ENCODE data around the gene PICK1.

Gene PICK1

DNA sequence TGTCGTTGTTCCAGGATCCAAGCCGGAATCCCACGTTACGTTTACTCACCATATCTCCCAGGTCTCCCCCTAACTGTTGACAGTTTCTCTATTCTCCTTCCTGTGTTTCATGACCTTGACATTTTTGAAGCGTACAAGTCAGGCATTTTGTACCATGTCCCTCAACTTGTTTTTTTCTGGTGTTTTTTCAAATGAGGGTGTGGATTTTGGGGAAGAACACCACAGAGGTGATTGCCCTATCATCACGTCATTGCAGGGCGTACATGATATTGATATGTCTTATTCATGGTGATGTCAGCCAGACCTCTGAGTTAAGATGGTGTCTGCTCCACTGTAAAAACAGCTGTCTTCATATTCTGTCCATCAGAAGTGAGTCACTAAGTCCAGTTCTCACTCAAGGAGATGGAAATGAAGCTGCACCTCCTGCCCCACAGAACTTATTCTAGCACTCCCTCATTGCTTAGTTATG is 44.6 kb upstream of the PICK1 start:
- no peak overlapping the region for H3K4me3 ChIP-seq (ENCODE audit: low read depth, low read length)
- ChIA-PET CTCF (interaction anchor here (0.6 to 1.7 kb wide), 3 partner anchors 39 to 460 kb away, joined by 3 to 5 read pairs (median 4); no protein-coding TSS in a partner anchor), POLR2A (no interaction called here)
- no peaks in the 10 kb centered on the region for H3K36me3 ChIP-seq (ENCODE audit: control insufficient read depth in 2 of 2, insufficient read depth in 1 of 2, low read length in 2 of 2)
- no peak overlapping the region for H3K27ac ChIP-seq (ENCODE audit: extremely low read depth, low read depth, low read length)
- H3K9me3 ChIP-seq (ENCODE audit: control insufficient read depth, insufficient read depth, low read depth, low read length): no peaks in the 10 kb centered on the region
- no peaks in the 10 kb centered on the region for H3K4me1 ChIP-seq (ENCODE audit: control insufficient read depth, insufficient read depth, low read length)
- TF ChIP-seq ZNF366 (tag by site-specific recombination; conservative IDR thresholded peaks at IDR 0.05): peak; percentile 58; the same call in 1 of the 2 replicates
- no peak for TF ChIP-seq ZNF544 (tag by site-specific recombination; IDR thresholded peaks at IDR 0.05)

DNA sequence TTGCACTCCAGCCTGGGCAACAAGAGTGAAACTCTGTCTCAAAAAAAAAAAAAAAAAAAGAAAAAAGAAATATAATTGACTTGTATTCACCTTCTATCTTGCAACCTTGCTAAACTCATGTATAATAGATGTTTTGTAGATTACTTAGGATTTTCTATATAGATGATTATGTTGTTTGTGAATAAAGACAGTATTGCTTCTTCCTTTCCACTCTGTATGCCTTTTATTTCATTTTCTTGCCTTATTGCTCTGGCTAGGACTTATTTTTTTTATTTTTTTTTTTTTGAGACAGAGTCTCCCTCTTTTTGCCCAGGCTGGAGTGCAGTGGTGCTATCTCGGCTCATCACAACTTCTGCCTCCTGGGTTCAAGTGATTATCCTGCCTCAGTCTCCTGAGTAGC is 43.1 kb upstream of the PICK1 start:
- no peaks in the 10 kb centered on the region for H3K36me3 ChIP-seq (ENCODE audit: control insufficient read depth in 2 of 2, insufficient read depth in 1 of 2, low read length in 2 of 2)
- ChIA-PET CTCF (interaction anchor here (0.9 kb wide), 1 partner anchor 17 kb away, joined by 3 read pairs; no protein-coding TSS in a partner anchor), POLR2A (no interaction called here)
- no peak overlapping the region for H3K27ac ChIP-seq (ENCODE audit: extremely low read depth, low read depth, low read length)
- H3K9me3 ChIP-seq (ENCODE audit: control insufficient read depth, insufficient read depth, low read depth, low read length): no peaks in the 10 kb centered on the region
- no peaks in the 10 kb centered on the region for H3K4me1 ChIP-seq (ENCODE audit: control insufficient read depth, insufficient read depth, low read length)
- H3K4me3 ChIP-seq (ENCODE audit: low read depth, low read length): no peak overlapping the region
- TF ChIP-seq ZNF473 (tag by site-specific recombination; IDR thresholded peaks at IDR 0.05) (no peak), ZFP69B (tag by site-specific recombination; IDR thresholded peaks at IDR 0.05) (no peak), ZSCAN23 (tag by site-specific recombination; IDR thresholded peaks at IDR 0.05) (no peak), ZNF561 (tag by site-specific recombination; IDR thresholded peaks at IDR 0.05; ENCODE audit: borderline replicate concordance) (no peak), RBAK (tag by site-specific recombination; IDR thresholded peaks at IDR 0.05) (no peak), ZNF426 (tag by site-specific recombination; IDR thresholded peaks at IDR 0.05) (no peak), ZNF394 (tag by site-specific recombination; IDR thresholded peaks at IDR 0.05; ENCODE audit: borderline replicate concordance) (no peak), MYNN (tag by site-specific recombination; IDR thresholded peaks at IDR 0.05; ENCODE audit: borderline replicate concordance) (no peak), ZNF544 (tag by site-specific recombination; IDR thresholded peaks at IDR 0.05) (no peak), KLF1 (tag by site-specific recombination; IDR thresholded peaks at IDR 0.05) (no peak), ZNF558 (tag by site-specific recombination; IDR thresholded peaks at IDR 0.05) (no peak), ZNF146 (tag by site-specific recombination; IDR thresholded peaks at IDR 0.05) (no peak), TCF7L2 (IDR thresholded peaks at IDR 0.05; ENCODE audit: borderline replicate concordance, low read depth, low read length) (no peak), ZNF830 (tag by site-specific recombination; IDR thresholded peaks at IDR 0.05; ENCODE audit: low read depth) (no peak), ZNF157 (tag by site-specific recombination; IDR thresholded peaks at IDR 0.05) (no peak)
- TF ChIP-seq, protein P1, sequence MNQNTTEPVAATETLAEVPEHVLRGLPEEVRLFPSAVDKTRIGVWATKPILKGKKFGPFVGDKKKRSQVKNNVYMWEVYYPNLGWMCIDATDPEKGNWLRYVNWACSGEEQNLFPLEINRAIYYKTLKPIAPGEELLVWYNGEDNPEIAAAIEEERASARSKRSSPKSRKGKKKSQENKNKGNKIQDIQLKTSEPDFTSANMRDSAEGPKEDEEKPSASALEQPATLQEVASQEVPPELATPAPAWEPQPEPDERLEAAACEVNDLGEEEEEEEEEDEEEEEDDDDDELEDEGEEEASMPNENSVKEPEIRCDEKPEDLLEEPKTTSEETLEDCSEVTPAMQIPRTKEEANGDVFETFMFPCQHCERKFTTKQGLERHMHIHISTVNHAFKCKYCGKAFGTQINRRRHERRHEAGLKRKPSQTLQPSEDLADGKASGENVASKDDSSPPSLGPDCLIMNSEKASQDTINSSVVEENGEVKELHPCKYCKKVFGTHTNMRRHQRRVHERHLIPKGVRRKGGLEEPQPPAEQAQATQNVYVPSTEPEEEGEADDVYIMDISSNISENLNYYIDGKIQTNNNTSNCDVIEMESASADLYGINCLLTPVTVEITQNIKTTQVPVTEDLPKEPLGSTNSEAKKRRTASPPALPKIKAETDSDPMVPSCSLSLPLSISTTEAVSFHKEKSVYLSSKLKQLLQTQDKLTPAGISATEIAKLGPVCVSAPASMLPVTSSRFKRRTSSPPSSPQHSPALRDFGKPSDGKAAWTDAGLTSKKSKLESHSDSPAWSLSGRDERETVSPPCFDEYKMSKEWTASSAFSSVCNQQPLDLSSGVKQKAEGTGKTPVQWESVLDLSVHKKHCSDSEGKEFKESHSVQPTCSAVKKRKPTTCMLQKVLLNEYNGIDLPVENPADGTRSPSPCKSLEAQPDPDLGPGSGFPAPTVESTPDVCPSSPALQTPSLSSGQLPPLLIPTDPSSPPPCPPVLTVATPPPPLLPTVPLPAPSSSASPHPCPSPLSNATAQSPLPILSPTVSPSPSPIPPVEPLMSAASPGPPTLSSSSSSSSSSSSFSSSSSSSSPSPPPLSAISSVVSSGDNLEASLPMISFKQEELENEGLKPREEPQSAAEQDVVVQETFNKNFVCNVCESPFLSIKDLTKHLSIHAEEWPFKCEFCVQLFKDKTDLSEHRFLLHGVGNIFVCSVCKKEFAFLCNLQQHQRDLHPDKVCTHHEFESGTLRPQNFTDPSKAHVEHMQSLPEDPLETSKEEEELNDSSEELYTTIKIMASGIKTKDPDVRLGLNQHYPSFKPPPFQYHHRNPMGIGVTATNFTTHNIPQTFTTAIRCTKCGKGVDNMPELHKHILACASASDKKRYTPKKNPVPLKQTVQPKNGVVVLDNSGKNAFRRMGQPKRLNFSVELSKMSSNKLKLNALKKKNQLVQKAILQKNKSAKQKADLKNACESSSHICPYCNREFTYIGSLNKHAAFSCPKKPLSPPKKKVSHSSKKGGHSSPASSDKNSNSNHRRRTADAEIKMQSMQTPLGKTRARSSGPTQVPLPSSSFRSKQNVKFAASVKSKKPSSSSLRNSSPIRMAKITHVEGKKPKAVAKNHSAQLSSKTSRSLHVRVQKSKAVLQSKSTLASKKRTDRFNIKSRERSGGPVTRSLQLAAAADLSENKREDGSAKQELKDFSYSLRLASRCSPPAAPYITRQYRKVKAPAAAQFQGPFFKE (tag by site-specific recombination; IDR thresholded peaks at IDR 0.05; ENCODE audit: borderline replicate concordance): no peak
- TF ChIP-seq, protein P2, sequence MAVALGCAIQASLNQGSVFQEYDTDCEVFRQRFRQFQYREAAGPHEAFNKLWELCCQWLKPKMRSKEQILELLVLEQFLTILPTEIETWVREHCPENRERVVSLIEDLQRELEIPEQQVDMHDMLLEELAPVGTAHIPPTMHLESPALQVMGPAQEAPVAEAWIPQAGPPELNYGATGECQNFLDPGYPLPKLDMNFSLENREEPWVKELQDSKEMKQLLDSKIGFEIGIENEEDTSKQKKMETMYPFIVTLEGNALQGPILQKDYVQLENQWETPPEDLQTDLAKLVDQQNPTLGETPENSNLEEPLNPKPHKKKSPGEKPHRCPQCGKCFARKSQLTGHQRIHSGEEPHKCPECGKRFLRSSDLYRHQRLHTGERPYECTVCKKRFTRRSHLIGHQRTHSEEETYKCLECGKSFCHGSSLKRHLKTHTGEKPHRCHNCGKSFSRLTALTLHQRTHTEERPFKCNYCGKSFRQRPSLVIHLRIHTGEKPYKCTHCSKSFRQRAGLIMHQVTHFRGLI (tag by site-specific recombination; IDR thresholded peaks at IDR 0.05): no peak
- TF ChIP-seq, protein P3, sequence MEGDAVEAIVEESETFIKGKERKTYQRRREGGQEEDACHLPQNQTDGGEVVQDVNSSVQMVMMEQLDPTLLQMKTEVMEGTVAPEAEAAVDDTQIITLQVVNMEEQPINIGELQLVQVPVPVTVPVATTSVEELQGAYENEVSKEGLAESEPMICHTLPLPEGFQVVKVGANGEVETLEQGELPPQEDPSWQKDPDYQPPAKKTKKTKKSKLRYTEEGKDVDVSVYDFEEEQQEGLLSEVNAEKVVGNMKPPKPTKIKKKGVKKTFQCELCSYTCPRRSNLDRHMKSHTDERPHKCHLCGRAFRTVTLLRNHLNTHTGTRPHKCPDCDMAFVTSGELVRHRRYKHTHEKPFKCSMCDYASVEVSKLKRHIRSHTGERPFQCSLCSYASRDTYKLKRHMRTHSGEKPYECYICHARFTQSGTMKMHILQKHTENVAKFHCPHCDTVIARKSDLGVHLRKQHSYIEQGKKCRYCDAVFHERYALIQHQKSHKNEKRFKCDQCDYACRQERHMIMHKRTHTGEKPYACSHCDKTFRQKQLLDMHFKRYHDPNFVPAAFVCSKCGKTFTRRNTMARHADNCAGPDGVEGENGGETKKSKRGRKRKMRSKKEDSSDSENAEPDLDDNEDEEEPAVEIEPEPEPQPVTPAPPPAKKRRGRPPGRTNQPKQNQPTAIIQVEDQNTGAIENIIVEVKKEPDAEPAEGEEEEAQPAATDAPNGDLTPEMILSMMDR (tag by site-specific recombination; IDR thresholded peaks at IDR 0.05): no peak
